IPS DF 6.9 (cell line): ENCODE data around the gene OR6B2.
A peak's percentile ranks its signal among the peaks of the same experiment; 100 is the strongest.

Experiments
- DNase-seq: peaks from one replicate; pipeline ENCODE4 v3.0.0-alpha.2; 2013; ENCODE audit warnings: low read depth, low spot score
- H3K27ac ChIP-seq: one replicate; pipeline ENCODE4 v1.5.1; 2013; ENCODE audit warnings: low read length, control low read depth
- H3K27me3 ChIP-seq: 2 replicates; pipeline ENCODE4 v1.6.1; 2013; ENCODE audit warnings: mild to moderate bottlenecking, low read length; ENCODE audit not compliant: control insufficient read depth, insufficient read depth
- H3K36me3 ChIP-seq: 2 replicates; pipeline ENCODE4 v1.6.1; 2013; ENCODE audit warnings: low read length; ENCODE audit not compliant: control insufficient read depth, insufficient read depth
- H3K4me1 ChIP-seq: 2 replicates; pipeline ENCODE4 v1.6.1; 2013; ENCODE audit warnings: low read length; ENCODE audit not compliant: control insufficient read depth, insufficient read depth
- H3K4me3 ChIP-seq: 2 replicates; pipeline ENCODE4 v1.5.1; 2013; ENCODE audit warnings: mild to moderate bottlenecking, low read length
- H3K9me3 ChIP-seq: 2 replicates; pipeline ENCODE4 v1.6.1; 2013; ENCODE audit warnings: low read length, inconsistent platforms; ENCODE audit not compliant: control insufficient read depth, insufficient read depth
- WGBS: extraction: QIAGEN DNeasy Blood & Tissue Kit; methylation state at CpG from one replicate; pipeline ENCODE4 v1.1.7; 2013; ENCODE audit warnings: mixed read lengths, missing lambda C conversion rate; ENCODE audit not compliant: insufficient read length, insufficient coverage; 5-methylcytosine and 5-hydroxymethylcytosine counted together

Gene OR6B2

DNA sequence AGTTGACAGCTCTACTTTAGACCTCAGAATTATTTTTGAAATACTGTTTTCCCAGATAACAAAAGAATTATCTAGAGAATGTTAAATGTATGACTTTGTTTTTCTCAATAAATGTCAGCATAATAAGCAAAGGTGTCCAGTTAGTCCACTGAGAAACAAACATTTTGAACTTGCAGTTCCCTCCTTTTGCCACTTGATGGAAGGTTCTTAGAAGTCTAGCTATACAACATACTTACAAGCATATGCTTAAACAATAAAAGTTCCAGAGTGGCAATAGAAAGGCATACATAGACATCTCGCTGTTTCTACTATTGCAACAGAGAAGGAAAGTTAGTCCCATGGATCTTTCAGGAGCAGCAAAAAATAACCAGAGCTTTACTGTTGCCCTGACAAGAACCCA lies 16.9 kb downstream of the OR6B2 start:
- no CpG with 5 or more reads among the region's 1 CpG for WGBS
- Histone ChIP-seq H3K4me1 (no peaks in the 10 kb centered on the region), H3K4me3 (no peak overlapping the region), H3K36me3 (peaks cover 32% of the 10 kb centered on the region), H3K9me3 (no peaks in the 10 kb centered on the region), H3K27ac (no peak overlapping the region), H3K27me3 (no peaks in the 10 kb centered on the region)
- DNase-seq = no peak

DNA sequence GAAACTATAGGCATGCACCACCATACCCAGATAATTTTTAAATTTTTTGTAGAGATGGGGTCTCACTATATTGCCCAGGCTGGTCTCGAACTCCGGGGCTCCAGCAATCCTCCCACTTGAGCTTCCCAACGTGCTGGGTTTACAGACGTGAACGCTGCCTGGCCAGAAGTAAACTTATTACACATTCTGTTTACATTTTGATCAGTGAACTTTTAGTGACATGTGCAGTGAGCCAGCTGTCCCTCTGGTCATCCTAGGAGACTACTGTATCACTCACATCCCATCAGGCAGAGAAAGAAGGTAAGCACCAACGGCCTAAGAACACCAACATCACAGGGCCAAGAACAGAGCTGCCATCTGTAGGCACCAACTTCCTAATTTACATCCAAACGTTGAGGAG lies 27.2 kb downstream of the OR6B2 start:
- Histone ChIP-seq H3K4me3 (no peak overlapping the region), H3K4me1 (no peaks in the 10 kb centered on the region), H3K36me3 (peaks cover 18% of the 10 kb centered on the region), H3K27ac (no peak overlapping the region), H3K27me3 (no peaks in the 10 kb centered on the region), H3K9me3 (no peaks in the 10 kb centered on the region)
- WGBS = no CpG with 5 or more reads among the region's 7 CpGs
- no peak for DNase-seq

DNA sequence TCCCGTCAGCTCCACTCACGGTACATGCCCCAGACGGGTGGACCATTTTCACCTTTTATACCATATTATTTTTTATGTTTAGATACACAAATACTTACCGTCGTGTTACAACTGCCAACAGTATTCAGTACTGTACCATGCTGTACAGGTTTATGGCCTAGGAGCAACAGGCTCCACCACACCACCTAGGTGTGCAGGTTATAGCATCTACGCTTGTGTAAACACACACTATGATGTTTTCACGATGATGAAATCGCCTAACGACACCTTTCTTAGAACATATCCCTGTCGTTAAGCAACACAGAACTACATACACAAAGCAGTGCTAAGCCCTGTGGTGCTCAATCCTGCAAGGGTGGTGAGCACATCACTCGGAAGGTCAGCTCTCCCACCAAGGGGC lies 29.6 kb downstream of the OR6B2 start:
- no peak for DNase-seq
- H3K9me3 ChIP-seq = no peaks in the 10 kb centered on the region
- no CpG with 5 or more reads among the region's 11 CpGs for WGBS
- H3K36me3 ChIP-seq = peaks cover 18% of the 10 kb centered on the region
- no peaks in the 10 kb centered on the region for H3K4me1 ChIP-seq
- no peak overlapping the region for H3K27ac ChIP-seq
- H3K27me3 ChIP-seq = no peaks in the 10 kb centered on the region
- H3K4me3 ChIP-seq = no peak overlapping the region

DNA sequence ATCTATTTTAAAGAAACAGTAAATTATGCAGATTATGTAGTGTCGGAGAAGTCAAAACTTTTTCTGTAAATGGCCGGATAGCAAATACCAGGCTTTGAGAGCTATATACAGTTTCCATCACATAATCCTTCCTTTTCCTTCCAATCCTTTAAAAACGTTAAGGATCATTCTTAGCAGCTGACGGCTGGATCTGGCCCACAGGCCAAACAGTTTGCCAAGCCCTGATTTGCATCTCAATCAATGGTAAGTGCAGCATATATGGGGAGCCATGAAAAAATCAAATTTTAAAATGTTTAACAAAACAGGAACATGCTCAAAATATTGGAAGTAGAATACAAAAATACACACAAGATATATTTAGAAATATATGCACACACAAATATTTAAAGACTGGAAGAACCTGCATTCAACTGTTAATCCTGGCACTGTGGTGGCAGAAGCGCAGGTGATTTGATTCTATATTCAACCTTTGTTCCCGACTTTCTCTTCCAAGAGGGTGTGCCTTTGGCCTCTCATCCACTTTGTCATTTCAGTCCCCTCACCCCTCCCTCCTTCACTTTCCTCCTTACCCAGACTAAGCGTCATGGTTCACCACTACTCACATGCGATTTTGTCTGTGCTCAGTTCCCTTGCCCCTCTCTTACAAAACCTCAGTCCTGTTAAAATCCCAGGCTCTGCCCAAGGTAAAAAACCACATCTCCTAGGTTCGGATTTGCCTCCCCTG lies 32.4 kb downstream of the OR6B2 start:
- no peak for DNase-seq
- H3K9me3 ChIP-seq = no peaks in the 10 kb centered on the region
- no peak overlapping the region for H3K27ac ChIP-seq
- H3K36me3 ChIP-seq = peaks cover 13% of the 10 kb centered on the region
- H3K4me3 ChIP-seq = no peak overlapping the region
- WGBS = no CpG with 5 or more reads among the region's 9 CpGs
- H3K27me3 ChIP-seq = no peaks in the 10 kb centered on the region
- no peaks in the 10 kb centered on the region for H3K4me1 ChIP-seq

DNA sequence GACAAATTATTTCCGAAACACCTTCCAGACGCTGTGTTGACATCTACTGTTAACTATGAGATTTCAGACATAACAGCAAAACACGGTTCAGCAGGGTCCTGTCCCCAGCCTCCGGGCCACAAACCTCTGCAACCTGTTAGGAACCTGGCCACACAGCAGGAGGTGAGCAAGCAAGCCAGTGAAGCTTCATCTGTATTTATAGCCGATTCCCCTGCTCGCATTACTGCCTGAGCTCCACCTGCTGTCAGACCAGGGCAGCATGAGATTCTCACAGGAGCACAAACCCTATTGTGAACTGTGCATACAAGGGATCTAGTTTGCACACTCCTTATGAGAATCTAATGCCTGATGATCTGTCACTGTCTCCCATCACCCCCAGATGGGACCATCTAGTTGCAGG lies 36.1 kb downstream of the OR6B2 start:
- Histone ChIP-seq H3K27me3 (no peaks in the 10 kb centered on the region), H3K36me3 (no peaks in the 10 kb centered on the region; the same call in 1 of the 2 replicates), H3K27ac (no peak overlapping the region), H3K4me1 (no peaks in the 10 kb centered on the region), H3K4me3 (no peak overlapping the region), H3K9me3 (no peaks in the 10 kb centered on the region)
- no CpG with 5 or more reads among the region's 6 CpGs for WGBS
- DNase-seq = no peak

DNA sequence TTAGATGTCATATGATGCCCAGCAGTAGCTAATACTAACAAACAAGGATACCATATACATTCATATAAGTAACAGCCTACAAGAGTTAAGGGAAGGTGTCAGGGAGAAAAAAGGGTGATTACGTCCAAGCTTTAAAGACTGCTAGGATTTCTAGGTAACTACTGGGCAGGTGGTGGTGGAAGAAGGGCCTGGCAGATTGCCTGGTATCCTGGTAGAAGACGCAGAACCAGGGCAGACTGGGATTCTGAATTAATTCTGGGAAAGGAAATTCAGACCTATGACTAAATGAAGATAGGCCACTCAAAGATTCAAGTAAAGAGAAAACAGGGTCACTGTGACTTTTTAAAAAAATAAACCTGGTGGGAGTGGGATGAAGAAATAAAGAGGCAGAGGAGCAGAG lies 36.9 kb downstream of the OR6B2 start:
- no peak overlapping the region for H3K27ac ChIP-seq
- no peak for DNase-seq
- no peaks in the 10 kb centered on the region for H3K27me3 ChIP-seq
- no CpG with 5 or more reads among the region's 2 CpGs for WGBS
- no peaks in the 10 kb centered on the region for H3K9me3 ChIP-seq
- H3K4me1 ChIP-seq = no peaks in the 10 kb centered on the region
- no peak overlapping the region for H3K4me3 ChIP-seq
- peaks cover 6% of the 10 kb centered on the region; the same call in 1 of the 2 replicates for H3K36me3 ChIP-seq

DNA sequence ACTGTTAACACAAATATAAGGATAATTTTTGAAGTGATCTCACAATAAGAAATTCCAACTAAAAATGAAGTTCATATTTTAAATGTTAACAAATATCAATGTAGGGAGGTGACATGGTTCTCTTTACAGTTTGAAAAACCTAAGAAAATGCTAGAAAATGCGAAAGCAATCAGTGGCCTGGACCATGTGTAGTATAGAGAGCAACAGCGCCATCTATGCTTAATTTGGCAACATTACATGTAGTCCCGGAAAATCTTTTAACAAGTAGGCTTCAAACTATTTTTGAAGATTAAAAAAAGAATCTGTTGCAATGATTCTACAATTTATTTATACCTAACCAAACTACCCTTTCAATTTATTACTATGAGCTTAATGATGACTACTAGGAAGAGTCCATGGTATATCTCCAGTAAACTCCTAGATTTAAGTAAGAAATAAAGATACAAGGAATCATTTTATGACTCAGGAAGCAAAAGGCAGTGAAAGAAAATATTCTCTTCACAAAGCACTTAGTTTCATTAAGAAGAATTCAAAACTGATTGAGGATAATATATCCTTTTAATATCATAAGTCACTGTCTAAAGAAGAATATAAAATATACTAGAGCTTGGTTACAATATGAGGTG lies 38.4 kb downstream of the OR6B2 start:
- Histone ChIP-seq H3K27me3 (no peaks in the 10 kb centered on the region), H3K36me3 (peaks cover 11% of the 10 kb centered on the region), H3K4me3 (no peak overlapping the region), H3K9me3 (no peaks in the 10 kb centered on the region), H3K4me1 (no peaks in the 10 kb centered on the region), H3K27ac (no peak overlapping the region)
- DNase-seq = peak; percentile 13
- WGBS = no CpG with 5 or more reads among the region's 3 CpGs

DNA sequence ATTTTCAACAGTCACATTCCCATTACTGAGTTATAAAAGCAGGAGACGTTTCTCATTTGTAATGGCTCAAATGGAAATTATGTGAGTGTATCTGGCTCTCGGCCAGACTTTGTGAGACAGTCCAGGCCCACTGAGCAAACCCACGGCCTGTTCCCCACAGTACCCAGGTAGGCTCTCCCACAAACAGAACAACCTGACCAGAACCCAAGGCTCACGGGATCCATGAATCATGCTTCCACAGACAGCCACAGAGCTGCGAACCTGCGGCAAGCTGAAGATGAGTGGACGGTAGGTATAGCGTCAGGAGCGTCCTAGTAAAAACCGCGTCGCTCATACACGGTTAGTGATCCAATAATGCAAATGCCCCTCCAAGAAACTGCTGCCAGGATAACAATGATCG lies 39.3 kb downstream of the OR6B2 start:
- Histone ChIP-seq H3K27ac (no peak overlapping the region), H3K27me3 (no peaks in the 10 kb centered on the region), H3K4me3 (no peak overlapping the region), H3K9me3 (no peaks in the 10 kb centered on the region), H3K4me1 (no peaks in the 10 kb centered on the region), H3K36me3 (peaks cover 14% of the 10 kb centered on the region)
- no CpG with 5 or more reads among the region's 14 CpGs for WGBS
- DNase-seq = no peak

DNA sequence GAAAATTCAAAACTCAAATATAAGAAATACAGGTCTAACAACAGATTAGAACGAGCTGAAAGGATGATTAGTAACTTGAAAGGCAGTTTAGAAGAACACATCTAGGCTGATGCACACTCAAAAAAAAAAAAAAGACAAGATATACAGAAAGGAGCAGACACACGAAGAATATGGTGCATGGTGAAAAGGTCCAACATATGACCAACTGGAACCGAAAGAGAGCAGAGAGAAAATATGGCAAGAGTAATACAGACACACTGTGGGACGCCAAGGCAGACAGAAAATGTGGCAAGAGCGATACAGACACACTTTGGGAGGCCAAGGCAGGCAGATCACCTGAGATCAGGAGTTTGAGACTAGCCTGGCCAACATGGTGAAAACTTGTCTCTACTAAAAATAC lies 44.9 kb downstream of the OR6B2 start:
- Histone ChIP-seq H3K9me3 (no peaks in the 10 kb centered on the region), H3K4me3 (no peak overlapping the region), H3K27me3 (no peaks in the 10 kb centered on the region), H3K4me1 (no peaks in the 10 kb centered on the region), H3K27ac (no peak overlapping the region), H3K36me3 (peaks cover 14% of the 10 kb centered on the region)
- DNase-seq = no peak
- WGBS = no CpG with 5 or more reads among the region's 5 CpGs

DNA sequence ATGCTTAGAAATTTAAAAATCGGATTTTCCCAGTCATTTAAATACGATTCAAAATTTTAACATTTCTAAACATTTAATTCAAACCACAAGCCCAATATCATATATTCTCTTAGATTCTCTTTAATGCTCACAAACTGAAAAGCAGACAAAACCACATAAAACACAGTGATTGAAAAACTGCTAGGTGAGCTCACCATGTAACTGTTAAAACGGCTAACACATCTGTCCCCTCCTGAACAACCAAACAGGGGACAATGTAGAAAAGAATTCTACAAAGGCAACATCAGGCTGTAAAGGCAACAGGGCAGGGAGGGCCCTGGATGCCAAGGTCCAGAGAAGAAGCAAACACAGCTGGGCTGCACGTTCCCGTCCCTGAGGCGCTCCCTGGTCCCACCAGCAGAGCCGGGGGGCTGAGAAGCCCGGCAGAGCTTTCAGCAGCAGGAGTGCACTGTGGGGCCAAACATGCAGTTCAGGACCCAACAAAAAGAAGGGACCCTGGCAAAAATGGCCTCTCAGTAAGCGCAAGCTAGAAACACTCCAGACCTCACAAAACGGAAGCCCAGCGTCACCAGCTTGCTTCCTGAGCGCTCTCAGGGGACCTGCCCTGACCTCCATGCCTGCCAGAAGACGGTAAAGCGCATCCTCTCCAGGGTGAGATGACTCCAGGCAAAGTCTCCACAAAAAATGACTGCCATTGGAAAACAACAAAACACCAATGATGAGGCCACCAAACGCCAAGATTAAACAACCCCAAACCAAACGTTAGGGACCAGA lies 45.6 kb downstream of the OR6B2 start:
- no peaks in the 10 kb centered on the region for H3K27me3 ChIP-seq
- H3K36me3 ChIP-seq = peaks cover 16% of the 10 kb centered on the region
- H3K4me3 ChIP-seq = no peak overlapping the region
- H3K4me1 ChIP-seq = no peaks in the 10 kb centered on the region
- H3K9me3 ChIP-seq = no peaks in the 10 kb centered on the region
- no peak overlapping the region for H3K27ac ChIP-seq
- WGBS = 98% methylated on average over 2 of the region's 16 CpGs
- no peak for DNase-seq
